Bone marrow (tissue), 2 donors: ENCODE measurements around the gene F11R.
"Not testable (repeated sequence)": the region's sequence is repeated elsewhere in the genome, so short reads cannot be mapped to it uniquely, and the experiment has no call there.

ENCODE experiments used
- DNase-seq, 2 donors: peaks; one replicate each; lab custom pipeline; 2025; lab: John Stamatoyannopoulos, UW

F11R gene

GRCh38 chr1:161044535-161044907, 23.6 kb upstream of the F11R start:
- peak in 1 of 2 donors; percentile 72 for DNase-seq

GRCh38 chr1:161039546-161039945, 18.6 kb upstream of the F11R start:
- DNase-seq, result no peak

DNA sequence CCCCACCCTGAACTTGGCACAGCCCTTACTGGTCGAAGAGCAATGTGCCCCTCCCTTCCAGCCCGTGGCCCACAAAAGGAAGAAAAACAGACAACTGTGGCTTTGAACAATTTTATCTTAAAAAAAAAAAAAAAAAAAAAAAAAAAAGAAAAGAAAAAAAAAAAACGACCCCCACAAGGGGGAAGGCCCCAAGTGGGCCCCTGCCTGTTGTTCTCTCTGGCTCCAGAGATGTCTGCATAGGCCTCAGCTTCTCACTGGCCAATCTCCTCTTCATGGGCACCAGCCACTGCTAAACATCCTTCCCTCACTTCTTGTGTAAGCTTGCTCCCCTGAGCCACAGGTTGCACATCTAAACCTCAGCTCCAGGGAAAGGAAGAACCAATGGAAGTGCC, 18.2 kb upstream of the F11R start:
- no peak for DNase-seq

GRCh38 chr1:161038523-161039153, 17.7 kb upstream of the F11R start, which contains the start of gene TSTD1:
TSTD1 (minus strand) TSS chr1:161038964; CDS start chr1:161038889, 75 bp downstream.
- DNase-seq, result peak; percentile 15 to 49

DNA sequence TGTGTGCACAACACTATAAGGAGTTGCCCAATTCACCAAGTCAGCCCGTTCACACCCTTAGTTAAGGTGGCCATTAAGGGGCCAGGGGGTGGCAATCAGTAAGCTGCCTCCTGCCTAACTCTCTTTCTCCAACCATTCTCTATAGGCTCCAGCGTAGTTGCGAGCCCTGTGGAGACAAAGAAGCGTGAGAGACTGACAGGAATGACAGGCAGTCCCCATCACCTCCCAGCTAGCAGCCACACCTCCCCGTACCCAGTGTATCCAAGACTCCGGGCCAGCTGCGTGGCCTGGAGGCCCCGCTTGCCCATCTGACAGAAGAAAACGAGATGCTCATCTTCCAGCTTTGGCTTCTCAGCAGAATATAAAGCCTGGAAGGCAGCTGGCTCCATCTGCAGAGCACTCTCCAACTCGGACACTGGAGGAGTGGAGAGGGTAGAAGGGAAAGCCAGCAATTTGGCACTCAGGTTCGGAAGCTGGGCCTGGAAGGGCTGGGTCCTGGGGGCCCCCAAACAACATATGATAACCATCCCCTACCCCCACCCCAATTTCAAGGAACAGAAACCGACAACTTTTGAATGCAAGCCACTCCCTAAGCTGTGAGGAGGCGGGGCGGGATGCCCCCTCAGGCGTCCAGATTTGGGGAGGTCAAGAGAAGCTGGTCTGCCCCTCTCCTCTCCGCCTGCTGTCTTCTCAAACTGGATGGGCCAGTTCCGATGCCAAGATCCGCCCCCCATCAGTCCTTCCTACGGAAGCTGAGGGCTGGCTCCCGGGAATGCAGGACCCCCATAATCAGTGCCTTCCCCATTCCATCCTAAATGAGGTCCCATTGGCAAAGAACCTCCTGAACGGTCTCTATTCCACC, 16.9 kb upstream of the F11R start:
- no peak for DNase-seq

DNA sequence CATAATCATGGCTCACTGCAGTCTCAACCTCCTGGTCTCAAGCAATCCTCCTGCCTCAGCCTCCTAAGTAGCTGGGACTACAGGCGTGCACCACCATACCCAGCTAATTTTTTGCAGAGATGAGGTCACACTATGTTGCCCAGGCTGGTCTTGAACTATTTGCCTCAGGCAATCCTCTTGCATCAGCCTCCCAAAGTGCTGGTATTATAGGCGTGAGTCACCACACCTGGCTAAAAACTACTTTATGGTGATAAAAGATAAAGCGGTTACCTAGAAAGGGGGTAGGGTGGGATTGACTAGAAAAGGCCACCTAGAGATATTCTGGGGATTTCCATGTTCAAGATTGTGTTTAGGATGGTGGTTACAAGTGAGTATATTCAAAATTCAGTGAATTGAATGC, 12.8 kb upstream of the F11R start:
- no peak for DNase-seq

DNA sequence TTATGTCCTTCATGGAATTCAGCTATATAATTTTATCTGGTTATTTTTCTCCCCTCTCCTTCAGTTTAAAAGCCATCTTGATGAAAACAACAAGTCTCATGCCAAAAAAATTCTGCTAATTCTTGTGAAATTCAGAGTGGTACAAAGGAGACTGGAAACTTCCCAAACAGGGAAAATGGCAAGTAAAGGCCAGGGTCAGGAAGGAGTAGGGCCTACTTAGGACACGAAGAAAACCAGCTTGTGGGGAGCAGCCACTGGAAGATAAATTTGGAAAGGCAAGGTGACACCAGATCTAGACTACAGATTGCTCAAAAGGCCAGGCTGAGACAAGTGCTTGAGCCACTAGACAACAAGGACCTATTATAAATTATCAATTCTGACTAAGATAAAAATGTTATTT, 11.5 kb upstream of the F11R start:
- no peak for DNase-seq

DNA sequence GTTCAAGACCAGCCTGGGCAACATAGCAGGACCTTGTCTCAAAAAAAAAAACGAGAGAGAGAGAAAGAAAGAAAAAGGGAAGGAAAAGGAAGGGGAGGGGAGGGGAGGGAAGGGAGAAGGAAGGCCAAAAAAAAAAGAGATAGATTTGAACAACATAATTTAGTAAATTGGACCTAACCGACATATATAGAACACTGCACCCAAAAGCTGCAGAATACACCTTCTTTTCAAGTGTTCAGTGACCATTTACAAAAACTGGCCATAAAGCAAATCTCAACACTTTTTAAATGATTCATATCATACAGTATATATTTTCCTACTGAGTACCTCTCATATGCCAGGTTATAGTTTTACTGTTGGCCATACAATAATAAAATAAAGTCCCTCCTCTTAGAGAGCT, 10.9 kb upstream of the F11R start:
- no peak for DNase-seq

- not testable (repeated sequence) for DNase-seq
These were observed 8.5 kb upstream of the F11R start for GRCh38 chr1:161029466-161029865.

GRCh38 chr1:161026954-161027353, 6.0 kb upstream of the F11R start:
- not testable (repeated sequence) for DNase-seq

GRCh38 chr1:161022432-161022831, 1.5 kb upstream of the F11R start:
- not testable (repeated sequence) for DNase-seq

GRCh38 chr1:161021970-161022353, 1.0 kb upstream of the F11R start:
- no peak for DNase-seq

DNA sequence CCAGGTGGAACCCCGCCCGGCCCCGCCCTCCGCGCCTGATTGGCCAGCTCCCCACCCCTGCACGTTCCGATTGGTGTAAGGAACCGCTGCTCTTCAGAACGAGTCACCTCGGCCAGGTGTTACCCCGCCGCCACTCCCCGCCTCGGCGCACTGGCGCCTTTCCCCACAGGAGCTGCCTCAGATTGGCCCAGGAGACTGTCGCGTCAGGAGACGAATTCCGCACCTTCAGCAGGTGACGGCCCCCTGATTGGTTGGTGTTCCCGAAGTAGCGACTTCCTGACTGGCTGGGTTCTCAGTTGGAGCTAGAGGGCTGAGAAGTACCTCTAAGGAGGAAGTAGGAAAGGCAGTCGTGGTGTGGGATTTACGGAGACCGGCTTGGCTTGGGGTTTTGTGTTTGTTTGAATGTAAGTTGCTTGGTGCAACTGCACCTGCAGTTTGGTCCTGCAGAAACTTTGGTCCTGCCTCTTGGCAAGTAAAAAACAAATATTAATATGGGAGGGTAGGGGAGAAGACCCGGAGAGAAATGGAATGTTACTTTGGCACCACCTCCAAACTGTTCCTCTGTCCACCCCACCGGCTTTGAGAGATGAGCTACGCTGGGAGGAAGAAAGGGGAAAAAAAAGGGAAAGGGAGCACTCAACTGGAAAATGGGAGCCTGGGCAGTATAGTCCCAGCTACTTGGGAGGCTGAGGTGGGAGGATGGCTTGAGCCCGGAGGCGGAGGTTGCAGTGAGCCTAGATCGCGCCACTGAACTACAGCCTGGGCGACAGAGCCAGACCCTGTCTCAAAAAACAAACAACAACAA, 415 bp upstream of the F11R start:
- DNase-seq, result peak; percentile 55 to 60

- peak in 1 of 2 donors; percentile 34 for DNase-seq
These were observed 1.0 kb downstream of the F11R start for GRCh38 chr1:161019751-161020495.

GRCh38 chr1:161019111-161019660, 1.8 kb downstream of the F11R start:
- DNase-seq, result not testable (repeated sequence)

- no peak for DNase-seq
These were observed 2.4 kb downstream of the F11R start for GRCh38 chr1:161018631-161018930.

DNA sequence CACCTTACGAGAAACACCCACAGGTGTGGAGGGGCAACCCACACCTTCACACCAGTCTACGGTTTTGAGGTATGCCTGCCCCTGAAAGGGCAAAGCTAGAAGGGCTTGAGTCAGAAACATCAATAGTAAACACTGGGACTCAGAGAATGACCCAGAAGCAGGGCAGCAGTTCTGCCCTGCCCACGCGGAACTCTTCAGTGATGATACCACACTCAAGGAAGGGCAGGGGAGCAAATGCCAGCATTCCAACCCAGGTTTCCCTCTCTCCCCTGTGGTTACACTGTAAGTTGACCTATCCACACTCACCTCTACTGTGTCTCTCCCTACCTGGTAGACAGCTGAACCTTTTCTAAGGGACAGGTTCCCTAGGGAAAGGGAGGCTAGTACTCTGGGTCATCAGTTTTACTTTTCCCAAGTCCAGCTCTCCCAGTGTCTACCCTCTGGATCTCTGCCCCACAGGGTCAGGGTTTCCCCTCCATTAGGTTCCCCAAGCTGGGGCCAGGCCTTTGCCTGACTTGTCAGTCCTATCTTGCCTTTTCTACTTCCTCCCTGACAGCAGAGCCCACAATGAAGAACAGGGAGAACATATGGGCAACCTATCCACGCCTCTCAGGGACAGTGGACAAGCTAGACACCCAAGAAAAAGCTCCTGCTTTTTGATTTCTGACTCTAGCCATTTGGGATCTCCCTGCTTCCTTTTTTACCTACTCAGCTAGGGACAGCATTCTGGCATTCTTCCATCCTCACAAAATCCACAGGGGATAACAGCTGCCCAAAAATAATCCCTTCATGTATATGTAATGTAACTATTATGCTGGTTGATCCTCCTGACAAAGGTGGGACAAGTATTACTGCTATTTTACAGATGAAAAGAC, 3.0 kb downstream of the F11R start:
- DNase-seq, result no peak

DNA sequence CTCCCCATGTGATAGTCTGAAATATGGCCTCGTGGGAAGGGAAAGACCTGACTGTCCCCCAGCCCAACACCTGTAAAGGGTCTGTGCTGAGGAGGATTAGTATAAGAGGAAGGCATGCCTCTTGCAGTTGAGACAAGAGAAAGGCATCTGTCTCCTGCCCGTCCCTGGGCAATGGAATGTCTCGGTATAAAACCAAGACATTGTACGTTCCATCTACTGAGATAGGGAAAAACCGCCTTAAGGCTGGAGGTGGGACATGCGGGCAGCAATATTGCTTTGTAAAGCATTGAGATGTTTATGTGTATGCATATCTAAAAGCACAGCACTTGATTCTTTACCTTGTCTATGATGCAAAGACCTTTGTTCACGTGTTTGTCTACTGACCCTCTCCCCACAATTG, 3.8 kb downstream of the F11R start:
- not testable (repeated sequence) for DNase-seq

- DNase-seq, result not testable (repeated sequence)
These were observed 4.3 kb downstream of the F11R start for GRCh38 chr1:161016683-161017082.

DNA sequence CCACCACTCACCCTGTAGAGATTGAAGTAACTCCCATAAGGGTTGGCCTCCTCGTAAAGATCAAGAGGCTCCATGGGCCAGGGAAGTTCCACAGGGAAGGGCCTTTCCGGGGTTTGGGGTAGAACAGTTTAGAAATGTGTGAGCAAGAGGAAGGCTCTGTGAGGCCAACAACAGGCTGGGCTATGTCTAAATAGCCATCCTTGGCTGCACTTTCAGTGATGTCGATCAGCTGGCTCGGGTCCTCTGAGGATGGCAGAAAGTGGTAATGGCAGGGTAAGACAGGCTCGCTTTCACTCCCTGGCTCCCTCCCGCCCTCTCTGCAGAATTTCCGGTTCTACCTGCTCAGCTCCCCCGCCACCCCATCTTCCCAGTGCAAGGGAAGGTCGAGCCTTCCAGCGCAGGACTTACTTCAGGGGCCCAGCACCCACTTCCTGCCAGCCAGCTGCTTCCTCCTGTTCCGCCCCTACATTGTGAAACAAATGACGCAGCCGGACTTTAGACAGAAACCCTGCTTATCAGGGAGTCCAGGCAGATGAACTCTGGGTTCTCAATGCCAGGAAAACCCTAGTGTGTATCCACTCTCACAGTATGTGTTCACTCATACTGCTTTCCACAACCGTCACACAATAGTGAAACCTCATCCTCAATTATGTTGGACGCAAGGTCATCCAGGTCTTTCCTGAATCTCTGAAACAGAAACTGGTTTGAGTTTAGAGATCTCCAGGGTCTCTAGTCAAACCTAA, 7.3 kb downstream of the F11R start:
- peak; percentile 50 to 94 for DNase-seq
